HepG2 (cell line): ENCODE data around the gene CMTM2. TPM values are rescaled to one million over a fixed set of nuclear protein-coding genes. Genes with fewer than 3 reads are reported as not detected.

Experiments
- ARNT2 ChIP-seq: sonication (generic); formaldehyde crosslinking; IDR thresholded peaks from 2 replicates; pipeline ENCODE4 v1.8.0; 2022; ENCODE audit warnings: mild to moderate bottlenecking, low read depth, missing genetic modification reagents, moderate library complexity
- ATF1 ChIP-seq: IDR thresholded peaks from 2 replicates; pipeline ENCODE4 v1.6.1; 2016; ENCODE audit warnings: mild to moderate bottlenecking, control low read depth
- CERS6 ChIP-seq: sonication (generic); formaldehyde crosslinking; IDR thresholded peaks from 2 replicates; pipeline ENCODE4 v1.5.0; 2020; ENCODE audit warnings: missing genetic modification reagents
- MAFF ChIP-seq: IDR thresholded peaks from 2 replicates; pipeline ENCODE4 v1.6.1; 2011; ENCODE audit warnings: low read depth, low read length, improper control_type of control experiment
- ONECUT2 ChIP-seq: sonication (generic); formaldehyde crosslinking; IDR thresholded peaks from 2 replicates; pipeline ENCODE4 v1.4.0; 2020; ENCODE audit warnings: missing genetic modification reagents
- RBAK ChIP-seq: sonication (generic); formaldehyde crosslinking; IDR thresholded peaks from 2 replicates; pipeline ENCODE4 v1.5.1; 2020; ENCODE audit warnings: mild to moderate bottlenecking, missing genetic modification reagents
- RCOR2 ChIP-seq: IDR thresholded peaks from 2 replicates; pipeline ENCODE4 v1.6.1; 2016; ENCODE audit warnings: missing biosample characterization, missing genetic modification reagents
- STAT5B ChIP-seq: sonication (generic); formaldehyde crosslinking; IDR thresholded peaks from 2 replicates; pipeline ENCODE4 v1.4.0; 2020; ENCODE audit warnings: missing genetic modification reagents
- SYNCRIP ChIP-seq: fragments of 200-400 bp; formaldehyde crosslinking; IDR thresholded peaks from 2 replicates; pipeline ENCODE4 v1.6.1; 2018; ENCODE audit warnings: mild to moderate bottlenecking, low read depth, low read length; ENCODE audit not compliant: insufficient read depth
- U2AF2 ChIP-seq: fragments of 200-400 bp; formaldehyde crosslinking; IDR thresholded peaks from 2 replicates; pipeline ENCODE4 v1.6.1; 2017; ENCODE audit warnings: low read depth, mild to moderate bottlenecking, low read length
- YEATS4 ChIP-seq: sonication (generic); formaldehyde crosslinking; IDR thresholded peaks from 2 replicates; pipeline ENCODE4 v1.4.0; 2020; ENCODE audit warnings: missing genetic modification reagents, borderline replicate concordance
- ZBTB40 ChIP-seq, 2 experiments: fragments of 450-650 bp in 1 of 2; sonication (generic) in 1 of 2; formaldehyde crosslinking in 1 of 2; IDR thresholded peaks; 2 replicates each; pipeline versions ENCODE4 v1.6.1 to v1.8.0; 2016 to 2022; ENCODE audit warnings: antibody characterized with exemption in 1 of 2, mild to moderate bottlenecking in 1 of 2, missing genetic modification reagents in 1 of 2
- ZBTB8A ChIP-seq: sonication (generic); formaldehyde crosslinking; IDR thresholded peaks from 2 replicates; pipeline ENCODE4 v1.4.0; 2020; ENCODE audit warnings: mild to moderate bottlenecking, low read depth, missing genetic modification reagents, borderline replicate concordance
- ZIK1 ChIP-seq: sonication (generic); formaldehyde crosslinking; IDR thresholded peaks from 2 replicates; pipeline ENCODE4 v1.5.0; 2020; ENCODE audit warnings: mild to moderate bottlenecking, low read depth, missing genetic modification reagents, borderline replicate concordance
- ZNF282 ChIP-seq: fragments of 450-650 bp; IDR thresholded peaks from 2 replicates; pipeline ENCODE4 v1.6.1; 2018; ENCODE audit not compliant: partially characterized antibody
- ZNF512 ChIP-seq: sonication (generic); formaldehyde crosslinking; IDR thresholded peaks from 2 replicates; pipeline ENCODE4 v1.4.0; 2020; ENCODE audit warnings: mild to moderate bottlenecking, missing genetic modification reagents
- ZNF644 ChIP-seq: IDR thresholded peaks from 2 replicates; pipeline ENCODE4 v1.6.1; 2016; ENCODE audit warnings: low read depth
- ZNF674 ChIP-seq: sonication (generic); formaldehyde crosslinking; IDR thresholded peaks from 2 replicates; pipeline ENCODE4 v1.5.0; 2020; ENCODE audit warnings: low read depth, mild to moderate bottlenecking, missing genetic modification reagents
- polyA plus RNA-seq, 8 experiments: library from polyadenylated mRNA; depleted of rRNA in 3 of 8; stranded (reverse) in 7 of 8; unstranded in 1 of 8; fragments of >200 nt; fragmentation: Illumina TruSeq in 4 of 8; extraction: Trizol in 4 of 8; gene quantifications; 2 replicates each; pipeline versions ENCODE4 v1.2.1 to v1.2.3, GENCODE V29; 2011 to 2016; ENCODE audit warnings: low read depth in 4 of 8, missing spikeins in 1 of 8, mixed read lengths in 1 of 8; ENCODE audit not compliant: insufficient read depth in 1 of 8
- total RNA-seq, 5 experiments: library from RNA; depleted of rRNA; stranded (reverse); fragments of >200 nt; fragmentation: Illumina TruSeq; extraction: Trizol; gene quantifications; 2 replicates each; pipeline ENCODE4 v1.2.3, GENCODE V29; 2016; ENCODE audit warnings: low read depth in 1 of 5

CMTM2 gene
- total and polyA plus RNA-seq, 2 of the 13 experiments (the other 11 are each of a cell fraction or from before 2014, with no cell fraction given) = not detected

- no peak for TF ChIP-seq SYNCRIP
- TF ChIP-seq STAT5B (CRISPR knock-in tag) = no peak
- no peak for TF ChIP-seq ONECUT2
- peak; percentile 83 for TF ChIP-seq ARNT2 (CRISPR knock-in tag)
- TF ChIP-seq MAFF = no peak
- no peak for TF ChIP-seq ZNF282
- no peak for TF ChIP-seq ZNF644
- TF ChIP-seq ZBTB40 (IDR thresholded peaks at IDR 0.05) = no peak
- TF ChIP-seq ZBTB40 (CRISPR knock-in tag; IDR thresholded peaks at IDR 0.05) = no peak
- TF ChIP-seq RCOR2 = no peak
- TF ChIP-seq ATF1 (CRISPR knock-in tag) = no peak
- TF ChIP-seq ZIK1 = no peak; the same call in 1 of the 2 replicates
- no peak for TF ChIP-seq U2AF2
- no peak for TF ChIP-seq ZNF512 (CRISPR knock-in tag)
- TF ChIP-seq YEATS4 (CRISPR knock-in tag) = peak; percentile 93
- no peak for TF ChIP-seq RBAK
- TF ChIP-seq ZBTB8A (CRISPR knock-in tag) = 0 out of 2 replicates have a peak, but pooled peaks have one; percentile 76
- no peak for TF ChIP-seq CERS6 (CRISPR knock-in tag)
- TF ChIP-seq ZNF674 (CRISPR knock-in tag) = peak; percentile 75; the same call in 1 of the 2 replicates
Measured at GRCh38 chr16:66549284-66550131, 29.8 kb upstream of the CMTM2 start, which contains the start of gene TK2 (continued).
